ENCODE data around the gene SLC17A9.
A peak's percentile ranks its signal among the peaks of the same experiment; 100 is the strongest.

The SLC17A9 gene

GRCh38 chr20:62952373-62952967 lies at the start of gene SLC17A9:
TSS of gene SLC17A9 (plus strand) at chr20:62952709. CDS start at chr20:62952831, 122 bp downstream.
- Mint-ChIP-seq H3K36me3 (ENCODE audit: low read depth) (peaks cover 31% of the 10 kb centered on the region), H3K4me1 (peaks cover 17% of the 10 kb centered on the region), H3K27ac (peak within 1 kb of the TSS; percentile 84), H3K4me3 (peak within 1 kb of the TSS; percentile 81), H3K27me3 (no peaks in the 10 kb centered on the region), H3K9me3 (no peaks in the 10 kb centered on the region)
- ATAC-seq (peak; percentile 73), DNase-seq (peak; percentile 84)

DNA sequence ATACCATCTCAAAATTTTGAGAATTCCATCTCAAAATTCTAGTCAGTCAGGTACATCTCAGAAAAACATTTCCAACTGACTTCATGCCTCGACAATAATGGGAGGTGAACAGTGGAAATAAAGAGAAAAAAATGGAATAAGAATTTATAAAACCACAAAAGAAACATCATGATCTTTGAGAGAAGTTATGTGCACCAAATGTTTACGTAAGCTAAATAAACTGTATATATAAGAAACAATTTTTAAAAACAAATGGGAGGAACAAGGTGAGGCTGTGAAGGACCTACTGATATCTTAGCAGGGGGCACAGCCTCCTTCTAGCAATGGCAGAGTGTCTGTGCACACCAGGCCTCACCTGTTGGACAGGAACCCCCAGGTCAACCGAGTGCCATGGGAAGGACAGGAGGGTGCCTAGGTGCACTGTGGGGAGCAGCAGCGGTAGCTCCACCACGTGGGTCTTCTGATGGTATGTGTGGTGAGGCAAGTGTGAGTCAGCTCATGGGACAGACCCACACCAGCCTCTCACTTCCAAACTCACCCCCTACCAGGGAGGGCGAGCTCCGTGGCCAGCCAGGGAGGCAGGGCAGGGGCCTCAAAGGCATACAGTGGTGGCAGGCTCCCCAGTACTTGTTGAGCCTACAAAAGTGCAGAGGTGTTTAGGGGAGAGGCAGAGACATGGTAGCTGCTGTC lies 49.4 kb upstream of the SLC17A9 start:
- DNase-seq (no peak), ATAC-seq (peak; percentile 52)
- H3K36me3 Mint-ChIP-seq (ENCODE audit: low read depth) = peaks cover 51% of the 10 kb centered on the region
- no peaks in the 10 kb centered on the region for H3K27me3 Mint-ChIP-seq
- H3K4me3 Mint-ChIP-seq = no peak overlapping the region
- no peak overlapping the region for H3K27ac Mint-ChIP-seq
- no peaks in the 10 kb centered on the region for H3K9me3 Mint-ChIP-seq
- peaks cover 46% of the 10 kb centered on the region for H3K4me1 Mint-ChIP-seq

- ATAC-seq = no peak
- H3K27ac Mint-ChIP-seq = no peak overlapping the region
- no peak overlapping the region for H3K4me3 Mint-ChIP-seq
- H3K27me3 Mint-ChIP-seq = no peaks in the 10 kb centered on the region
- no peaks in the 10 kb centered on the region for H3K9me3 Mint-ChIP-seq
- peaks cover 28% of the 10 kb centered on the region for H3K4me1 Mint-ChIP-seq
- H3K36me3 Mint-ChIP-seq (ENCODE audit: low read depth) = peaks cover 63% of the 10 kb centered on the region
- DNase-seq = no peak
These were observed 46.9 kb upstream of the SLC17A9 start for GRCh38 chr20:62905536-62906117.

- ATAC-seq (no peak), DNase-seq (no peak)
- H3K27me3 Mint-ChIP-seq = no peaks in the 10 kb centered on the region
- no peaks in the 10 kb centered on the region for H3K9me3 Mint-ChIP-seq
- peaks cover 24% of the 10 kb centered on the region for H3K4me1 Mint-ChIP-seq
- no peak overlapping the region for H3K4me3 Mint-ChIP-seq
- H3K27ac Mint-ChIP-seq = no peak overlapping the region
- H3K36me3 Mint-ChIP-seq (ENCODE audit: low read depth) = peaks cover 66% of the 10 kb centered on the region
These were observed 46.3 kb upstream of the SLC17A9 start for GRCh38 chr20:62906209-62906608.

GRCh38 chr20:62906647-62907375 lies 45.7 kb upstream of the SLC17A9 start:
- H3K27ac Mint-ChIP-seq = no peak overlapping the region
- H3K4me1 Mint-ChIP-seq = peaks cover 24% of the 10 kb centered on the region
- no peak overlapping the region for H3K4me3 Mint-ChIP-seq
- H3K36me3 Mint-ChIP-seq (ENCODE audit: low read depth) = peaks cover 70% of the 10 kb centered on the region
- H3K9me3 Mint-ChIP-seq = no peaks in the 10 kb centered on the region
- H3K27me3 Mint-ChIP-seq = no peaks in the 10 kb centered on the region
- ATAC-seq (no peak), DNase-seq (no peak)

DNA sequence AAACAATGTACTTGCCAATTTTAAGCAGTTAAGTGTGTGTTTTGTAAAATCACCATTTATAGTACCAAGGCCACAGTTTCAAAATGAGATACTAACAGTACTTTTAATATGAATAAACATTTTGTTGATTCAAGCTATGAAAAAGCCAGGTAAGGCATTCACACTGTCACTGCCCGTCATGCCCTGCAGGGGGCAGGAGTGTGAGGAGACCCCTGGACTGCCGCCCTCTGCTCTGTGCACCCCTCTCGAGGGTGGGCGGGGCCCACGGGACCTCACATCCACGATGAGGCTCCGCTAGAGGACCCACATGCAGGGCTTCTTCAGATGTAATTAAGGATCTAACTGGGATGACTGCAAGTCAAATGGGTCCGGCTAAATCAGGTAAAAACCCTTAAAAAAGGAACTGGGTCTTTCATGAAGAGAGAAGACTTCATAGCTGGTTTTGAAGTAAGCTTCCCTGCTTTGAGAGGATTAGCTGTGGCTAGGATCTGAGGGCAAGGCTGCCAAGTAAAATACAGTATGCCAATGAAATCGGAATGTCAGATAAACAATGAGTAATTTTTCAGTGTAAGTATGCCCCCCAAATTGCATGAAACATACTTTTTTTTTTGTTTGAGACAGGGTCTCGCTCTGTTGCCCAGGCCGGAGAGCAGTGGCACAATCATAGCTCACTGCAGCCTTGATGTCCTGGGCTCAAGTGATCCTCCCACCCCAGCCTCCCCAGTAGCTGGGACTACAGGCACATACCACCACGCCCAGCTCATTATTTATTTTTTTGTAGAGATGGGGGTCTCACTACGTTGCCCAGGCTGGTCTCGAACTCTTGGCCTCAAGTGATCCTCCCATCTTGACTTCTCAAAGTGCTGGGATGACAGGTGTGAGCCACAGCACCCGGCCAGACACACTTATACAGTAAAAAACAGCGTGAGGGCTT lies 44.9 kb upstream of the SLC17A9 start:
- Mint-ChIP-seq H3K27me3 (no peaks in the 10 kb centered on the region), H3K36me3 (ENCODE audit: low read depth) (peaks cover 65% of the 10 kb centered on the region), H3K9me3 (no peaks in the 10 kb centered on the region), H3K4me3 (no peak overlapping the region), H3K4me1 (peaks cover 24% of the 10 kb centered on the region), H3K27ac (peak overlapping the region; percentile 34)
- DNase-seq (peak; percentile 48), ATAC-seq (peak; percentile 57)

DNA sequence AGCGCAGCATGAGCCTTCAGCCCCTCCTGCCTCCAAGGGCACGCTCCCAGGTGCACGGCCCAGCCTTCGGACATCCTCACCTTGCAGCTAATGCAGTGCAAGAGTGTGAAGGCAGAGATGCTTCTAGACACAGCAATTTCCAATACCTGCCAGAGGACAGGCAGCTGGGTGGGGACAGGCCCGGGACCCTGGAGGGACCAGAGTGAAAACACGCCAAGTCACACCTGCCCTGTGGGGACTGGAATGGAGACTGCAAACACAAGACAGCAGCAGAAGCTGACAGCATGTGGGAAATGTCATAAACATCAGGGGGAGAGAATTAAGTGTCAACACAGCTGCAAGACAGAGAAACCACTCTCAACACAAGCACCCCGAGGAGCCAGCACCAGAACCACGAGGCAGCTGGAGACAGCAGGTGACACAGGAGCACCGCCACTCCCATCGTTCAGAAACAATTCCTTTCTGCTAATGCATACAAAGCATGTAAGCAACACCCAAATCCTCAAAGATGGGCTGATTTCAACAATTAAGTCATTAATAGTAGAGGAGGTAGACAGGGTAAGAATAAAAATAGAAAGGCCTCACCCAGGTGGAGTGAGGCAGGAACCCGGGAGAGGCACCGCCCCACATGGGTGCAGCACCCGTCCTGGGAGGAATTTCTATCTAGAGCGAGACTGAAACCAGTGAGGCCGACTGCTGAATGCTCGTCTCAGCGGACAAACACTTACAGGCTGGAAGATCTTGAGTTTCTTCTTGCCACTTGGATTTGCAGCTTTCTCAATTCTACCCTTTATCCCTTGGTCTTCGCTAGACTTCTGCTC lies 43.3 kb upstream of the SLC17A9 start:
- DNase-seq = no peak
- Mint-ChIP-seq H3K4me1 (peaks cover 15% of the 10 kb centered on the region), H3K36me3 (ENCODE audit: low read depth) (peaks cover 64% of the 10 kb centered on the region), H3K27me3 (no peaks in the 10 kb centered on the region), H3K4me3 (no peak overlapping the region), H3K9me3 (no peaks in the 10 kb centered on the region), H3K27ac (no peak overlapping the region)
- no peak for ATAC-seq

GRCh38 chr20:62910217-62910766 lies 42.2 kb upstream of the SLC17A9 start:
- DNase-seq = no peak
- H3K9me3 Mint-ChIP-seq = no peaks in the 10 kb centered on the region
- H3K27ac Mint-ChIP-seq = no peak overlapping the region
- ATAC-seq = no peak
- peaks cover 55% of the 10 kb centered on the region for H3K36me3 Mint-ChIP-seq (ENCODE audit: low read depth)
- peaks cover 22% of the 10 kb centered on the region for H3K4me1 Mint-ChIP-seq
- no peaks in the 10 kb centered on the region for H3K27me3 Mint-ChIP-seq
- H3K4me3 Mint-ChIP-seq = no peak overlapping the region

DNA sequence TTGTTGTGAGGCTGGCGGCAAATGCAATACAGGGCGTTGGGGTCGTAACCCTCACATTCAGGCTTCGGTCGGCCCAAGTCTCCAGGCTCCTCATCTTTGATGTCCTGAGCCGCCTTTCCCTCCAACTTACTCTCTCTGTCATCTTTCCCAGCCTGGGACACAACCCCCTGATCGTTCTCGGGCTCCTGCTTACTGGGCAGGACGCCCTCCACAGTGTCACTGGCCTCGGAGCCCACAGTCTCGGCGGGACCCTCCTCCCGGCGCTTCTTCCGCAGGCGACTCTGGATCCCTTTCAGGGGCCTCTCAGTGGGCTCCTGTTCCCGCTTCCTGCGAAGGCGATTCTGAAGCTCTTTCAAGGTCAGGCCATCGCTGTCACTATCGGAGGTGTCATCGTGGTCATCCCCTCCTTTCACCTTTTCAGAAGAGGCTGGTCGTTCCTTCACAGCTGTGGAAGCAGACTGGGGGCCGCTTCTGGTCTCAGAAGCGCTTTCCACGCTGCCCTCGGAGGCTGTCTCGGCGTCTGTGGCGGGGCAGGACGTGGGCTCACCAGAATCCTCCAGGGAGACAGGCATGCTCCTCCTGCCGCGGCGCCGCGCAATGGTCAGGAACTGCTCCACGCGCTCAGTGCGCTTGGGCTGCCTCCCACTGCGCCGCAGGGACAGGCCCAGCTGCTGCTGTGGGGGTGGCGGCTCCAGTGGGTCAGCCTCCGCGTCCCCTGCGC lies 41.6 kb upstream of the SLC17A9 start:
- Mint-ChIP-seq H3K27ac (no peak overlapping the region), H3K9me3 (no peaks in the 10 kb centered on the region), H3K4me3 (no peak overlapping the region), H3K27me3 (no peaks in the 10 kb centered on the region), H3K36me3 (ENCODE audit: low read depth) (peaks cover 49% of the 10 kb centered on the region), H3K4me1 (peaks cover 28% of the 10 kb centered on the region)
- no peak for ATAC-seq
- DNase-seq = no peak

DNA sequence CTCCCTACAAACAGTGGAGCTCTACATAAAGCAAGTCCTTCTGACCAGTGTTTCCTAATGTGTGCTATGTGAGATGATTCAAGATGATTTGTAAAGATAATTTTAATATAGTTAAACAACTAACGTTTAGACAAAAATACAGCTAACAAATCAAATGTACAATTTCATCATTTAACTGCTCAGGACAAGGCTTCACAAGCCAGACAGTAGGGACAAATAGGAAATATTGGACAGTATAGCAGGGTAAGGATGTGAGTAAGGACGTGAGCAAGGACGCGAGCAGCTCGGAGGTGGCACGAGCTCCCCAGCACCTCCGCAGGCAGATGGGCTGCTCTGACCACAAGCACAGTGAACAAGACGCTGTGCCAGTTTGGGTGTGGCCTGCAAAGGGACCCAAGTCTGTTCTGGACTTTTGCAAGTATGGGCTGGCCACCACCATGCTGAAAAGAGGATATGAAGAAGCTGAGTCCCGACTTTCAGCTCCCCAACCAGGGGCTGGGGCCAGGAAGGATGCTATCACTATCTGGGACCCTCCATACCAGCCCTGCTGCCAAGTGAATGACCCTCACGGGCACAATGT lies 40.7 kb upstream of the SLC17A9 start:
- Mint-ChIP-seq H3K9me3 (no peaks in the 10 kb centered on the region), H3K4me1 (peaks cover 36% of the 10 kb centered on the region), H3K4me3 (no peak overlapping the region), H3K36me3 (ENCODE audit: low read depth) (peaks cover 44% of the 10 kb centered on the region), H3K27ac (peak overlapping the region; percentile 14), H3K27me3 (no peaks in the 10 kb centered on the region)
- DNase-seq (no peak), ATAC-seq (no peak)

- Mint-ChIP-seq H3K27ac (no peak overlapping the region), H3K4me1 (peaks cover 44% of the 10 kb centered on the region), H3K36me3 (ENCODE audit: low read depth) (peaks cover 40% of the 10 kb centered on the region)
These were observed 39.4 kb upstream of the SLC17A9 start for GRCh38 chr20:62913043-62913630.

GRCh38 chr20:62914436-62914835 lies 38.1 kb upstream of the SLC17A9 start:
- Mint-ChIP-seq H3K4me3 (no peak overlapping the region), H3K9me3 (no peaks in the 10 kb centered on the region), H3K36me3 (ENCODE audit: low read depth) (peaks cover 38% of the 10 kb centered on the region), H3K27me3 (no peaks in the 10 kb centered on the region), H3K4me1 (peaks cover 54% of the 10 kb centered on the region), H3K27ac (no peak overlapping the region)
- DNase-seq (no peak), ATAC-seq (no peak)

More at GRCh38 chr20:62913043-62913630, 39.4 kb upstream of the SLC17A9 start:
- DNase-seq (no peak), ATAC-seq (no peak)
- no peaks in the 10 kb centered on the region for H3K9me3 Mint-ChIP-seq
- H3K4me3 Mint-ChIP-seq = no peak overlapping the region
- H3K27me3 Mint-ChIP-seq = no peaks in the 10 kb centered on the region
